DMS 273 (cell line): ENCODE measurements around the gene TMEM132D.

Source experiments
- DNase-seq: peaks from one replicate; lab custom pipeline; 2025; ENCODE audit not compliant: unreplicated experiment; lab: John Stamatoyannopoulos, UW

The TMEM132D gene

DNA sequence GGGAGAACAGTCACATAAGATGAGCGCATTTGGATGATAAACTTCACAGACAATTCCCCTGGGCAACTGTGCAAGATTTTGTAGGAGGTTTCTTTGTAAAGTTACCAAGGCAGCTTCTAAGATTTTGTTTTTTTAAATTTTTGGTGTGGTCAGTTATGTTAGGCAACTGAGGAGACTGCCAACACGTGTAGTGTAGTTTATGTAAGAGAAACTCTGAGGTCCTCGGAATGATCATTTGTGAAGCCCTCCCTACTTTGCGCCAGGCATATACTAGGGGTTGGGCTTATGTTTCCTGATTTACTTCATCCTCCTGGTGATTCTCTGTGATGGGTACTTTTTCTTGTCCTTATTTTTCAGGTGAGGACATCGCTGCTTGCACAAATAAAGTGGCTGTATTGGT, 433.6 kb downstream of the TMEM132D start:
- DNase-seq = no peak

DNA sequence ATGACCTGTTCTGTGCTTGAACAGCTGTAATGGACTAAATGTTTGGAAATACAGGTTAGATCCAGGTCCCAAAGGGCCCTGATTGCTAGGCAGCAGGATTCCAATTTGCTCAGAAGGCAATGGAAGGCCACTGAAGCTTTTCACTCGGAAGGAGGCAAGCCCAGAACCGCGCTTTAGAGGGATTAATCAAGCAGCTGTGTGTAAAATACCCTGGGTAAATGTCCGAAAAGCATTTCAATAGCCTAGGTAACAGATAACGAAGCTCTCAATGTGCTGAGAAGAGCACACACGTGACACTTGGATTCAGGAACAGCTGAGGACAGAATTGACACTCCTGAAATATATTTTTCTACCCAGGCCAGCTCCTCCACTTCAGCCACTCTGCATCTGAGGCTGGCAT, 436.1 kb downstream of the TMEM132D start:
- DNase-seq = no peak

DNA sequence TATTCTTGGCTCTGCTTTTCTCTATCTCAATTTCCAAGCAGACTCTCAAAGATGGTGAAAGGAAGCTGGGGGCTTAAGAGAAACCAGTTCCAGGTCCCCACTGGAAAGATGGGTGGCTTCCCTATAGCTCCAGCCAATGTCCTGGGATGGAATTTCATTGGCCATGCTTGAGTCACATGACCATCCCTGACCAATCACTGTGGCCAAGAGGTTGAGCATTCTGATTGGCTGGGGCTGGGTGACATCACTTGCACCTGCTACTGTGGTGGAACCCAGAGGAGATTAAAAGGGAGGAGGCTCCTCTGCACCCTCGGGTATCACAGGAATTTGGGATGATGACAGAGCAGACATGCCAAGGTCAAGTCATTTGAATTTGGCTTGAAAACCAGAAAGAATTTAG, 436.5 kb downstream of the TMEM132D start:
- DNase-seq = no peak

DNA sequence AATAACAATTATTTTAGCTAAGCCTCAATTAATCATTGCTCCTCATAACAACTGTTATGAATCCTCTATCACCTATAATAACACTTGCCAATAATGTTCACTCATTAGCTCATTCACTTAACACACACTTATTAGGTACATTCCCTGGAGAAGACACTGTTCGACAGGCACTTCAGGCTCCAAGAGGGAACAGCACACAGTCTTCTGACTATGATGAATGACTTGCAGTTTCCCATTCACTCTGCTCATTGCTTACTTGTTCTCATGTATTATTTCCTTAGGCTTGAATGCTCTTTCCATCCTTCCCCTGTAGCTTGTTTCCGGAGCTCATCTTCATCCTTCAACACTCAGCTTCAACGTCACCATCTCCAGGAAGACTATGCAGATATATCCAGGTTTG, 437.3 kb downstream of the TMEM132D start:
- DNase-seq = no peak

DNA sequence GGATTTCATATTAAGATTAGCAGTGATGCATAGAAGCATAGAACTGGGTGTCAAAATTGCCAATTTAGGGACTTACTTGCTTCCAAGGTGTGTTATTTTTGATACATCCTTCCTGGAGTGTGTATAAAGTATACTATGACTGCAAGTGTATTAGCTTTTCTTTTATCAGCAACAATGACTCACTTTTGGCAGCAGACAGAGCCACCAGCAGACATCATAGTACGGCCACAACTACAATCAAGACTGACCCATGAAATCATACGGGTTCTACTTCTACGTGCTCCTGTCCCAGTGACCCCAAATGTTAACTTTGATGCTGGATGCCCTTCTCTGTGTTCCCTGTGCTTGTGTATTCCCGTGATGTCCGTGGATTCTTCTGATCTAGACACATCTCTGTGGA, 443.9 kb downstream of the TMEM132D start:
- no peak for DNase-seq

DNA sequence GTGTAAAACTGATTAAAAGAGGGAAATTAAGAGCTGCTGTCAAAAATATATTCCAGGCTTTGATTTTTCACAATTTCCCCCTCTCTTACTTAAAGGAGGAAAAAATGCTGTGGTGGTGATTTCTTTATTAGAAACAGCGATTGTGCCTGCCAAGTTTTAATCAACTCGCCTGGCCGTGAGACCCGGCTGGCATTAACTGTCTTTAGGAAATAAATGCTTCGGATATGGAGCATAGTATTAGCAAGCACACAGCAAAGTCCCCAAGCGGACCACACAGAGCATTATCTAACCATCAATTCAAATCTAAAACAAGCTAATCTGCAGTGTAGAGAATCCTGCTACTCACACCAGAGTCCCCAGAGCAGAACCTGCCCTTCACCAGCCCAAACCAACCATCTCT, 457.1 kb downstream of the TMEM132D start:
- no peak for DNase-seq

DNA sequence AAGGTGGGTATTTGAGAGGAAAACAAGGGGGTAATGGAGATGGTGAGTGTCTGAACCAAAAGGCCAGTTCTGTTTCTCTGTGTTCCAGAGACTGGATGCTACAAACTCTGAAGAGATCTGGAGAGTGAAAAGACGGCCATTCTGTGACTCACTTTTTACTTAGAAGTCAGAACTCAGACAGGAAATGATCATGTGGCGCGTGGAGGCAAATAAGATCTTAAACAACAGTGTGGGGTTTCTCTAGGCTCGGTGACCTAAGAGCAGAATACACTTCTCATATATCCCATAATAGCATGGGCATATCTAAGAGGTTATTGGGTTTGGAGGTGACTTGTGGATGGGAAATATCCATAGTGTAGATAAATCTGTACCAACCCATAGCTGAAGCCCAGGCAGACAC, 463.5 kb downstream of the TMEM132D start:
- no peak for DNase-seq

DNA sequence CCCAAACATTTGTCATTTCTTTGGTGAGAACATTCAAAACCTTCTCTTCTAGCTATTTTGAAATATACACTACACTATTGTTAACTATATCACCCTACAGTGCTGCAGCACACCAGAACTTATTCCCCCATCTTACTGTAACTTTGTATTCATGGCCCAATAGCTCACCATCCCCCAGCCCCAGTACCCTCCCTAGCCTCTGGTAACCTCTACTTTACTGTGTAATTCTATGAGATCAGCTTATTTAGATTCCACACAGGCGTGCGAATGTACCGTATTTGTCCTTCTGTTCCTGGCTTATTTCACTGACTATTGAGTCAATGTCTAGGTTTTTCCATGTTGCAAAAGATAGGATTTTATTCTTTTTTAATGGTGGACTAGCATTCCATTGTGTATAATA, 469.0 kb downstream of the TMEM132D start:
- DNase-seq = no peak

DNA sequence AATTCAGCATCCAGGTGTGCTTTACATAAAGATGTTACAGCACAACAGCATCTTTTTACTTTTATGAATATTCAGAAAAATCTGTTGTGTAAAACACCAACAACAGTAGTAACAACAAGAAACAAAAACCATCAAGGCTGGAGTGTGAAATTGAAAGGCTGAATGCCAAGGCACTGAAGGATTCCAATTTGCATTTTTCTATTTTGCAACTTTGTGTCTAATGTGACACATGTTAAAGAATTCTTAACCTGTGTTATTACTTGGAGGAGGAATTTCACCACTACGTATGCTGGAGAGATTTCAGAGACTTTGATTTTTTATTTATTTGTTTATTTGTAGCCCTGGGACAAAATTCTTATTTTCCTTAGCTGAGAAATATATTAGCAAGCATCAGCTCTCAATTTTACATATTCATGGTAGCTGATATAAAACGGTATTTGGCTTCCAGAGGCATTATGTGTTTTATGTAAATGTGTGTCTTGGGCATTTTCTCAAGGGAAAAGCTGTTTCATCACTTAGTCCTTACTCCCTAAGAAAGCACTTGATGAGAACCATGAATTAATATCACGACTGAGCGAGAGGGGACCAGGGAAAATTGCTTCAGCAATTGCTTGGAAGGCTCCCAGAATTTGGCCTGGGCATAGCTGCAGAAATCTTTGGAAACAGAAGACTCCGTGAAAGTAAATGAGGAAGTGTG, 475.4 kb downstream of the TMEM132D start:
- DNase-seq = no peak

DNA sequence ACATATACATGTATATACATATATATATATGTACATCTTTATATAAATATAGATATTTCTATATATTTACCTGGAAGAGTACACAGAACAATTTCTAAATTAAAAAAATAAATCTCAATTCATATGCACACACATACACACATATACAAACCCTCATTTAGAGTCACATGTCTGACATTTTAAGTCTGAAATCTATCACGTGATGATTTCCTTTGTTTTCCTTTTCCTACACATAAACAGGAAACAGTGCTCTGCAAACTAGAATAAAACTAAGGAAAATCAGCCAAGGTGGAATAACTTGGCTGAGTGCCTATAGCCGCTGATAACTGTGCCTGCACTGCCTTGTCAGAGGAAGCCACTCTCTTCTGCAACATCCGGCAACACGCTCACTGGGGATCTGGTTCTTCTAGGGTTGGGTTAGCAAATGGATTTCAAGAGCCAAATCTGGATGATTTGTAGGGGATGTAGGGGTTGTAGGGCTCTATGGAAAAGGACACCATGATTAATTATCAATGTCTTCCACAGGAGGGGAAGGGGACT, 480.7 kb downstream of the TMEM132D start:
- no peak for DNase-seq

DNA sequence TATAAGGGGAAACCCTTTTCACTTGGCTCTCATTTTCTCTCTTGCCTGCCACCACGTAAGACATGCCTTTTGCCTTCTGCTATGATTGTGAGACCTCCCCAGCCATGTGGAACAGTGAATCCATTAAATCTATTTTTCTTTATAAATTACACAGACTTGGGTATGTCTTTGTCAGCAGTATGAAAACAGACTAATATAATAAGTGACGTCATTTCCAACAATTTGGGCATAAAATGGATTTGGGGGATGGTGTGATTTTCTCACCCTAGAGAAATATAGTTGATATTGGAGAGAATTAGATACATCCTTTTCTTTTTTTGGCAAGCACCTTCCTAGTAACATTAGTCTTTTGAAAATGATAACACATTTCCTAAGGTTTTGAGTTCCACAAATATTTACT, 490.5 kb downstream of the TMEM132D start:
- no peak for DNase-seq

DNA sequence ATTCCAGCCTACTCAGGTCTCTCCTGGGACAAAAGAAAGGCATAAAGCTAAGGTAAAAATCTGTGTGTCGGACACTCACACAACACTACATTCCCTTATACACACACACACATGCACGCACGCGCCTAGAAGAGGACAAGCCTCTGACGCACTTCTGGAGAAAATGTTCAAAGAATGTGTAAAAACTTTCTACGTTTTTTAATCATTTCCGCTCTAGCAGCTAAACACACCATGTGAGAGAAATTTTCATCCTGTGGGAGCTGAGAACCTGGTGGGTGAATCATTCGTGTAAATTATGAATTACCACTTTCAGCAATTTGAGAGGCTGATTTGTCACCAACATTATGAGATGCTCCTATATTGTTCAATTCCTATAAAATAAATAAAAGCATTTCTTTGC, 494.5 kb downstream of the TMEM132D start:
- DNase-seq = no peak

DNA sequence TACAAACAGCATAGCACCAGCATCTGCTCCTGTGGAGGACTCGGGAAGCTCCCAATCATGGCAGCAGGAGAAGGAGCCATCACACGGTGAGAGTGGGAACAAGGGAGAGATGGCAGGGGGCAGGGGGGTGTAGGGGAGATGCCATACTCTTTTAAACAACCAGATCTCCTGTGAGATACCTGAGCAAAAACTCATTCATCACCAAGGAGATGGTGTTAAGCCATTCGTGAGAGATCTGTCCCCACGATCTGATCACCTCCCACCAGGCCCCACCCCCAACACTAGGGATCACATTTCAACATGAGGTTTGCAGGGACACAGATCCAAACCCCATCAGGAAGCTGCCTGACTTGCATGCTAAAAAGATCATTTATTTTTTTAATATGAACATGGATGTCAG, 499.3 kb downstream of the TMEM132D start:
- DNase-seq = no peak

DNA sequence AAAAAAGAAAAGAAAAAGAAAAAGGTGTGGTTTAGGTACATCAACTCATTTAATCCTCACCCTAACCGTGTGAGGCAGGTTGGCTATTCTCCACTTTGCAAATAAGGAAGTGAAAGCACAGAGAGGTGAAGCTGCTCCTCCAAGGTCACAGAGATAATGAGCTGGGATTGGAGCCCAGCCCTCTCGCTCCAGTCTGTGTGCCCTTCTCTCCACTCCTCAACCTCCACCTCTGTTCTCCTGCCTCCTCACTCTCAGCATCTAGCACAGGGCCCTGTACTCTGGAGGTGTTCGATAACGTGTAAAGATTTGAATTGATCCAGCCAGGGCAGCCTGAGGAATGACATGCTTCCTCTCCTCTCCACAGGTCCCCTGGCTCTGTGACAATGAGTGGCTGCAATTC, 502.3 kb downstream of the TMEM132D start:
- DNase-seq = no peak

DNA sequence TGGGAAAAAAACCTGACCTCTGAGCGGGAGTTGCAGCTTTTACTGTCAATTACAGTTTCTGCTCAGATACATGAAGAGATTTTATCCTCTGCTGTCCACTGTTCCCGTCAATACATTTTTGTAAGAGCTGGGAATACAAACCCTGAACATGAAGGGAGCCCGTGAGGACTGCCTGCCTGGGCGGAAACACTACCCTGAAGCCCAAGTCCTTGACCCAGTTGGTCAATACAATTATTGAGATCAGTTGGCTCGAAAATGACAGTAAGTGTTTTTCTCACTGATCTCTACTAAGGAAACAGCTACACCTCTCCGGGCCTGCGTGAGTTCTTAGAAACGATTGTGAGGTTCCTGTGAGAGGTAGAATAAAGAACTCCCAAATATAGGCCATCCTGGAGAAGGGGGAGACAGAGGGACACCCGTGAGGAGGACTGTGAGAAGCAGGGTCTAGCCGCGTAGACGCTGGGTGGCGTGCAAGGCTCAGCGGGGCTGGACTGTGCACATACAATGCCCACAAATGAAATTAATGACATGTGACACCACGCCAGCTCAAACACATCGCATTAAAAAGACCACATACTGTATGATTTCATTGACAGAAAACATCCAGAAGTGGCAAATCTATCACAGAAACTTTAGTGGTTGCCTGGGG, 509.5 kb downstream of the TMEM132D start:
- no peak for DNase-seq

DNA sequence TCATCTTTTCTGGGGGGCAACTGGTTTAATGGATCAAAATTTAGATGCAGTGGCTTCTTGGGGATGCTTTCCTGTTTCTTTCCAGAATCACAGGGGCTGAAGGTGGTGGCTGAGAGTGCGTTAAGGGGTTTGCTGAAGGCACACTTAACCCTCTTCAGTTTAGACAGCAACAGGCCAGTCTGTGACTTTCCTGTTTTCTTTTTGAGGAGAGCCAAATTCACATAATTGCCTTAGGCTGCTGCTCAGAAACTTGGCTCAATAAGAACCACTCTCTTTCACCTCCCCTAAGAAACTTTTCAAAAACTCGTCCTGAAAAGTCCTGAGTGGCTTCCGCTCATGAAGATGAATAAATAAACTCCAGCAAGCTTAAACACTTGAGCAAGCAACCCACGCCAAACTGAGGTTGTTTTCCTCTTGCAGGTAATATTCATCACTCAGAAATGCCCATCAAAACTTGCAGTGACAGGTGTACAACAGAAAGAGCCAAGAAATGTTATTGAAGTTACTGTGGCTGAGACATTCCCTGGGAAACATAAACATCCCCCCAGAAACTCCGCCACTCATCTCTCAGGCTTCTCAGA, 510.4 kb downstream of the TMEM132D start:
- no peak for DNase-seq

DNA sequence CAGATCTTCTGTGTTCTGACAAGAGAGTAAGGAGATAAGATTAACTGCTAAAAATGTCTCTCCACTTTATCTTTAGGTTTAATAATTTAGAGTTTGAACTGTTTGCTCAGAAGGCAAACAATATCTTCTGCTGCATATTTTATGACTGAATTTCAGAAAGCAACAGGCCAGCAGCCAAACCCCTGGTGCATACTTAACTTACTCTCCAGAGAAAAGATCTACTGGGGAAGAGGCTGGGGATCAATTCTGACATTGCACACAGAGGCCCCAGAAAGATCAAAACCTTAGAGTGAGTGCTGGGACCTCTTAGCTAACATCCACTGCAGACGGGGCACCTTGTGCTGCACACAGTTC, 518.2 kb downstream of the TMEM132D start:
- DNase-seq = no peak

DNA sequence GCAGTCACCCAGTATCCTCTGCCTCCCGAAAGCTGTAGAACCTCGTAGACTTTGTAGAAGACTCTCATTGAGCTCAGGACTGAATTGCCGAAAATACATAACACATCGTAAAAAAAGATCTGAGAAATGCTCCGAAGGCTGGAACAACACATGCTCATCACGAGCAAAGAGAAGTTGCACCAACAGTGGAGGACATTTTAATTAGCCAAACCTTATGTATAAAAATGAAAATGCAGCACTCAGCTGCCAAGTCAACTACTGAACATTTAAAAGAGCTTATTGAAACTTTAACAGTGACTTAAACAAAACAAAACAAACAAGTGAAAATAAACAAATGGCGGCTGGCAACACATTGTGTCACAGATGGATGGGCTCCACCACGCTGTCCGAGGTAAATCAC, 519.9 kb downstream of the TMEM132D start:
- DNase-seq = no peak

DNA sequence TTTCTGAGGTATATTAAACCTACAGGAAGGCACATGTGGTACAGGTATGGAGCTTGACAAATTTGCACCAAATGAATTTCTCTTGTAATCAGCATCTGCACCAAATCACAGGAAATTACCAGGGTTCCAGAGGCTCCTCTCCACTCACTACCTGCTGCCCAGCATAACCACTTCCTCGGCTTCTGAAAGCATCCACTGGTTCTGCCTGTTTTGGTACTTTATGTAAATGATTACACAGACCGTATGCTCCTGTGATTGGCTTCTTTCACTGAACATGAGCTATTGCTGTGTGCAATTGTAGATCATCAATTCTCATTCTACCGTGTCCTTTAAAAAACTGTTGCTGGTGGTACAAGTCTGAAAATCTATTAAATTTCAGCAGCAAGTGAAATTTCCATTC, 522.1 kb downstream of the TMEM132D start:
- no peak for DNase-seq

DNA sequence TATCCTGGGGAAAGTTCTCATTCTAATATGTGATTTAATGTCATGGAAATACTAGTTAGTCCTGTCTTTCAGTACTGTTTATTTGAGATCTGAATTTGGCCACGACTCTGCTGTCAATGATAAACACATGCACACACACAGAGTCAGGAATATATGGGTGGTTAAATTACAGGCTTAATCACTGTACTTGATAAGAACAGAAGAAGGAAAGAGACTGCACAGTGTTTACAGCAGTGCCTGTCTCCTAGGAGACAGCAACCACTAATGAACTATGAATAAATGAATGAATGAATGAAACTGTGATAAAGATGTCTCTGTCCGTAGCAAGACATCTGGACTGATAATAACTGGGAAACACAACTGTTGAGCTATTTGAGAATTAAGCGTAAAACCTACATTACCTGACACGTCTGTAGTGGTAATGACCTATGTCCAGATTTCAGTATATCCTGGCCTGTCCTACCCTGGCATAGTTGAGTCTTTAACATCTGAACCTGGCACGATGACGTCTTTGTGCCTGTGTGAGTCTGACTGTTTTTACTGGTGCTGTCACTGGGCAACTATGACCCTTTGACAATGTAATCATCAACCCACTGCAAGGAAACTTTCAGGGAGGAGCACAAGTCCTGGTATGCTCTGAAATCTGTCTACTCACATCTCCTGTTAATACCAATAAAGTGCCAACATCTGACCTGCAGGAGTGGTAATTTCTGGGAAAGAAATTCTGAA, 524.6 kb downstream of the TMEM132D start:
- no peak for DNase-seq

DNA sequence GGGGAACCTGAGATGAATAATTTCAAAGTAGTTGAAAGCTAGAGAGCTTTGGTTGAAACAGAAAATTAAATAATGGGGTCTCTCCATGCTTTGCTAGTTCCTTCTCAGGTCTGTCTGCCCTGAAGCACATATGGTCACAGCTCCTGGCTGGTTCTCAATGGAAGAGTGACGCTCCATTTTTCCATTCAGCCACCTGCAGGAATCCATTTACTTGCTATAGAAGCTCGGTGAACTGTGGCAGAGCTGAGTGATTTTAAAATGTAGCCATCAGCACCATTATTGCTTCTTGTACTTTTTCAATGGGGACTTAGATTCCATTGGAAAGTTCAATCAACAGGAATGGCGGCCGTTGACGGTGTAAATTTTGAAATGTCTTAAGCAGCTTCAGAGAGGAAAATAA, 525.3 kb downstream of the TMEM132D start:
- no peak for DNase-seq

DNA sequence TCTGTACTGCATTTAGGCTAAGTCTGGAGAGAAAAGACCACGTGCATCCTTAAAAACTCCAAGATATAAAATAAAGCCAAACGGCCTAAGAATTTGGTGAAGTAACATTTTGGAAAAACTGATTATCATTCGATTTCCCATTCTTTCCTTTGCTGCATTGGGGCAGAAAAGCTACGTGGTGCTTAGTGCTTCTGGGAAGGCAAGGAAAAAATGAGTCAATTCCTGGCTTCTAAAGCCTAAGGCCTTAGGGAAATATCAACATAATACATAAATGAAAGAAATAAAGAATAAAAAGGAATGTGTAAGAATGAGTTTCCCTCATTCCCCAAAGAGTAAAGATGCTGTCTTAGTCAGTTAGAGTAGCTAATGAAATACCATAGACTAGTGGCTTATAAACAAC, 530.1 kb downstream of the TMEM132D start:
- no peak for DNase-seq
